ENCODE results near the gene SHQ1. TPM values are rescaled to one million over a fixed set of nuclear protein-coding genes. Genes with fewer than 3 reads are reported as not detected.
A peak's percentile ranks its signal among the peaks of the same experiment; 100 is the strongest.

Gene SHQ1
- total and polyA plus RNA-seq, 2 donors (not counting 3 experiments of a cell fraction or from before 2014, with no cell fraction given), result 7.3 to 20.6 TPM

DNA sequence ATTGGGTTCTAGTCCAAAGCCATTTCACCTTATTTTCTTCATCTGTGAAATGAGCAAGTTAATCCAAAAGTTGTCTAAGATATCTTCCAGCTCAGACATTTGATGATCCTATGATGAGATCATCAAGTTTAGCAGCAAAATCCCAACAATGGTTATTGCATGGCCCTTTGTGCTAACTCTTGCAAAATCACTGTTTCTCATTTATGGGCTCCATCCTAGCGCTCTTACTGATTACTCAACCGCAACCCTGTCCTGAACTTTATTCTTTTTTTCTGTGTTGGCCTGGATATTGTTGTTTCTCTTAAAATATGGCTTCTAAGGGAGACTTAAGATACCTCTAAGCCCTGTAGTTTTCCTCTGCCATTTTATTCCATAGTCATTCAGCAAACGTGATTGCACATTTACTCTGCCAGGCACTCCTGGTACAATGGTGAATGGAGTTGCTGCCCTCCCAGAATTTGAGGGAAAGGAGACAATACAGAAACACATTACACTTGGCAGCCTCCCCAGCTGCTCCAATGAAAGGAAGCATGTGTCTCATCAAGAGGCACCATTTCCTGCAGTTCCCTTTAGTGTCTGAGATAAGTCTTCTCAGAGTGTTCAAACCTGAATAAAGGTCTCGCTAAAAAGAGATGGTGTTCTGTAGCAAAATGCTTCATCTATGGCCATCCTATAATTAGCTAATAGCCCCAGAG, 44.0 kb upstream of the SHQ1 start:
- H3K27ac ChIP-seq (ENCODE audit: insufficient read depth, low read depth, low read length), result no peak overlapping the region
- H3K4me3 ChIP-seq (replicated peaks in 1 of 3; ENCODE audit: insufficient read depth in 1 of 3, low read depth in 1 of 3, low read length in 3 of 3), result no peak overlapping the region
- peaks cover 5% of the 10 kb centered on the region for H3K4me1 ChIP-seq (ENCODE audit: control insufficient read depth, extremely low read depth, insufficient read depth, low read length)
- ChIA-PET POLR2A (no interaction called here), CTCF (interaction anchor here (0.6 to 1.4 kb wide), 2 partner anchors 41 to 533 kb away, joined by 3 to 5 read pairs; no protein-coding TSS in a partner anchor)
- no peak for DNase-seq (ENCODE audit: low read depth, low spot score)
- no peaks in the 10 kb centered on the region for H3K9me3 ChIP-seq (replicated peaks; ENCODE audit: control insufficient read depth, insufficient read depth, low read length)
- no peaks in the 10 kb centered on the region for H3K9me1 ChIP-seq (replicated peaks; ENCODE audit: control insufficient read depth, extremely low read depth, insufficient read depth, low read length)
- TF ChIP-seq, protein P1, sequence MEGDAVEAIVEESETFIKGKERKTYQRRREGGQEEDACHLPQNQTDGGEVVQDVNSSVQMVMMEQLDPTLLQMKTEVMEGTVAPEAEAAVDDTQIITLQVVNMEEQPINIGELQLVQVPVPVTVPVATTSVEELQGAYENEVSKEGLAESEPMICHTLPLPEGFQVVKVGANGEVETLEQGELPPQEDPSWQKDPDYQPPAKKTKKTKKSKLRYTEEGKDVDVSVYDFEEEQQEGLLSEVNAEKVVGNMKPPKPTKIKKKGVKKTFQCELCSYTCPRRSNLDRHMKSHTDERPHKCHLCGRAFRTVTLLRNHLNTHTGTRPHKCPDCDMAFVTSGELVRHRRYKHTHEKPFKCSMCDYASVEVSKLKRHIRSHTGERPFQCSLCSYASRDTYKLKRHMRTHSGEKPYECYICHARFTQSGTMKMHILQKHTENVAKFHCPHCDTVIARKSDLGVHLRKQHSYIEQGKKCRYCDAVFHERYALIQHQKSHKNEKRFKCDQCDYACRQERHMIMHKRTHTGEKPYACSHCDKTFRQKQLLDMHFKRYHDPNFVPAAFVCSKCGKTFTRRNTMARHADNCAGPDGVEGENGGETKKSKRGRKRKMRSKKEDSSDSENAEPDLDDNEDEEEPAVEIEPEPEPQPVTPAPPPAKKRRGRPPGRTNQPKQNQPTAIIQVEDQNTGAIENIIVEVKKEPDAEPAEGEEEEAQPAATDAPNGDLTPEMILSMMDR (IDR thresholded peaks at IDR 0.05; ENCODE audit: extremely low read depth in 1 of 2, insufficient read depth in 1 of 2, low read depth in 1 of 2, low read length in 2 of 2), result no peak
- TF ChIP-seq POLR2A (IDR thresholded peaks at IDR 0.05; ENCODE audit: low read depth, low read length) (no peak), MYC (IDR thresholded peaks at IDR 0.05; ENCODE audit: low read depth, low read length) (no peak), GATA2 (IDR thresholded peaks at IDR 0.05; ENCODE audit: insufficient read depth, insufficient read length, low read depth, low read length) (no peak), POLR2AphosphoS5 (IDR thresholded peaks at IDR 0.05; ENCODE audit: insufficient read depth, low read depth, low read length) (no peak), JUN (IDR thresholded peaks at IDR 0.05; ENCODE audit: borderline replicate concordance, insufficient read depth, insufficient read length, low read depth) (no peak), FOS (IDR thresholded peaks at IDR 0.05; ENCODE audit: borderline replicate concordance, insufficient read depth, low read length) (no peak), EZH2 (IDR thresholded peaks at IDR 0.05; ENCODE audit: borderline replicate concordance, low read depth, low read length, severe bottlenecking) (no peak)
- TF ChIP-seq, protein P2, sequence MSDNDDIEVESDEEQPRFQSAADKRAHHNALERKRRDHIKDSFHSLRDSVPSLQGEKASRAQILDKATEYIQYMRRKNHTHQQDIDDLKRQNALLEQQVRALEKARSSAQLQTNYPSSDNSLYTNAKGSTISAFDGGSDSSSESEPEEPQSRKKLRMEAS (IDR thresholded peaks at IDR 0.05; ENCODE audit: insufficient read depth, insufficient read length), result no peak
- intact Hi-C loops (cut with micrococcal nuclease) (no loop called here), dilution Hi-C loops (cut with MboI; ENCODE audit: extremely low pct_ligation_motif_present, low sequenced_read_pairs) (no loop called here)
- no peaks in the 10 kb centered on the region for H4K20me1 ChIP-seq (replicated peaks; ENCODE audit: control insufficient read depth, extremely low read depth, insufficient read depth, low read length)
- no peak overlapping the region for H3K9ac ChIP-seq (replicated peaks; ENCODE audit: extremely low read depth, insufficient read depth, low read length)
- BruUV-seq (replicated peaks), result no TSS peak
- H3K79me2 ChIP-seq (ENCODE audit: control insufficient read depth, insufficient read depth, low read length), result no peaks in the 10 kb centered on the region
- peaks cover 21 to 37% of the 10 kb centered on the region in 2 experiments for H3K27me3 ChIP-seq (ENCODE audit: control insufficient read depth in 2 of 2, insufficient read depth in 2 of 2, low read length in 2 of 2)
- H3K4me2 ChIP-seq (ENCODE audit: insufficient read depth, low read length), result no peak overlapping the region
- FAIRE-seq, result peak; percentile 8
- no peaks in the 10 kb centered on the region for H3K36me3 ChIP-seq (ENCODE audit: control insufficient read depth in 2 of 2, extremely low read depth in 1 of 2, insufficient read depth in 2 of 2, low read length in 2 of 2)
- H2AFZ ChIP-seq (ENCODE audit: low read depth, low read length), result no peak overlapping the region

Data from endothelial cell of umbilical vein (primary cell).